HEK293 (cell line): ENCODE data around the gene WARS2.

Experiments used
- CTCF ChIA-PET: fragments of 350-600 bp; formaldehyde crosslinking; extraction: SDS; loops from one replicate; lab custom pipeline; 2021; ENCODE audit warnings: antibody characterized with exemption; lab: Yijun Ruan, JAX
- POLR2A ChIA-PET: fragments of 300-600 bp; formaldehyde crosslinking; extraction: SDS; loops from one replicate; lab custom pipeline; 2020; ENCODE audit warnings: antibody characterized with exemption, inconsistent platforms; lab: Yijun Ruan, JAX
- H3K27ac ChIP-seq: fragments of 200-500 bp; sonication (Bioruptor generic); 2 replicates; pipeline ENCODE4 v1.5.1; 2014; ENCODE audit warnings: low read depth, low read length, control low read depth, inconsistent platforms; ENCODE audit errors: extremely low read depth
- H3K36me3 ChIP-seq, 2 experiments: fragments of 200-500 bp in 1 of 2; sonication (Bioruptor generic) in 1 of 2; 1 replicate in 1 of 2; 2 replicates in 1 of 2; pipeline ENCODE4 v1.5.1; 2014 to 2017; ENCODE audit warnings: inconsistent platforms in 2 of 2, low read length in 2 of 2; ENCODE audit not compliant: control insufficient read depth in 2 of 2, insufficient read depth in 1 of 2
- H3K4me1 ChIP-seq: fragments of 200-500 bp; sonication (Bioruptor generic); 2 replicates; pipeline ENCODE4 v1.5.1; 2014; ENCODE audit warnings: mild to moderate bottlenecking, low read length, inconsistent platforms; ENCODE audit not compliant: control insufficient read depth, insufficient read depth
- H3K4me3 ChIP-seq: 2 replicates; pipeline ENCODE4 v1.5.1; 2011; ENCODE audit warnings: low read depth, mild to moderate bottlenecking, control low read depth, low read length, moderate library complexity
- H3K9me3 ChIP-seq: fragments of 200-500 bp; sonication (Bioruptor generic); 2 replicates; pipeline ENCODE4 v1.5.1; 2014; ENCODE audit warnings: low read depth, low read length, inconsistent platforms; ENCODE audit not compliant: control insufficient read depth, insufficient read depth
- KLF1 ChIP-seq: fragments of 450-650 bp; formaldehyde crosslinking; IDR thresholded peaks from 2 replicates; pipeline ENCODE4 v1.5.1; 2016; ENCODE audit warnings: missing biosample characterization, missing genetic modification characterization
- KLF17 ChIP-seq: fragments of 450-650 bp; formaldehyde crosslinking; IDR thresholded peaks from 2 replicates; pipeline ENCODE4 v1.5.1; 2016; ENCODE audit warnings: missing biosample characterization, missing genetic modification characterization
- MYNN ChIP-seq: fragments of 450-650 bp; formaldehyde crosslinking; IDR thresholded peaks from 2 replicates; pipeline ENCODE4 v1.5.1; 2016; ENCODE audit warnings: missing biosample characterization, missing genetic modification characterization, borderline replicate concordance
- PRDM4 ChIP-seq: fragments of 450-650 bp; formaldehyde crosslinking; IDR thresholded peaks from 2 replicates; pipeline ENCODE4 v1.5.1; 2017; ENCODE audit warnings: missing biosample characterization, missing genetic modification characterization
- SP7 ChIP-seq: fragments of 450-650 bp; formaldehyde crosslinking; IDR thresholded peaks from 2 replicates; pipeline ENCODE4 v1.5.1; 2016; ENCODE audit warnings: missing biosample characterization, missing genetic modification characterization
- YY2 ChIP-seq: fragments of 450-650 bp; formaldehyde crosslinking; IDR thresholded peaks from 2 replicates; pipeline ENCODE4 v1.5.1; 2016; ENCODE audit warnings: missing biosample characterization, missing genetic modification characterization
- ZBTB11 ChIP-seq: fragments of 450-650 bp; formaldehyde crosslinking; conservative IDR thresholded peaks from 2 replicates; pipeline ENCODE4 v1.5.1; 2016; ENCODE audit warnings: low read depth, missing biosample characterization, missing genetic modification characterization
- ZBTB26 ChIP-seq: fragments of 450-650 bp; formaldehyde crosslinking; optimal IDR thresholded peaks from 2 replicates; pipeline ENCODE3; 2016; ENCODE audit warnings: missing biosample characterization, mild to moderate bottlenecking, missing genetic modification characterization
- ZBTB44 ChIP-seq: fragments of 450-650 bp; IDR thresholded peaks from 2 replicates; pipeline ENCODE4 v1.5.1; 2018; ENCODE audit warnings: missing biosample characterization, mild to moderate bottlenecking, missing genetic modification characterization
- ZNF10 ChIP-seq: fragments of 450-650 bp; formaldehyde crosslinking; IDR thresholded peaks from 2 replicates; pipeline ENCODE4 v1.5.1; 2017; ENCODE audit warnings: missing biosample characterization, missing genetic modification characterization
- ZNF157 ChIP-seq: fragments of 450-650 bp; formaldehyde crosslinking; IDR thresholded peaks from 2 replicates; pipeline ENCODE4 v1.5.1; 2016; ENCODE audit warnings: missing biosample characterization, missing genetic modification characterization
- ZNF16 ChIP-seq: fragments of 450-650 bp; formaldehyde crosslinking; IDR thresholded peaks from 2 replicates; pipeline ENCODE4 v1.5.1; 2016; ENCODE audit warnings: low read depth, missing biosample characterization, missing genetic modification characterization
- ZNF223 ChIP-seq: fragments of 450-650 bp; formaldehyde crosslinking; IDR thresholded peaks from 2 replicates; pipeline ENCODE4 v1.5.1; 2016; ENCODE audit warnings: missing biosample characterization, missing genetic modification characterization
- ZNF324 ChIP-seq: fragments of 450-650 bp; formaldehyde crosslinking; IDR thresholded peaks from 2 replicates; pipeline ENCODE4 v1.5.1; 2016; ENCODE audit warnings: missing biosample characterization, missing genetic modification characterization
- ZNF501 ChIP-seq: fragments of 450-650 bp; formaldehyde crosslinking; IDR thresholded peaks from 2 replicates; pipeline ENCODE4 v1.5.1; 2016; ENCODE audit warnings: missing biosample characterization, missing genetic modification characterization
- ZNF521 ChIP-seq: fragments of 450-650 bp; formaldehyde crosslinking; IDR thresholded peaks from 2 replicates; pipeline ENCODE4 v1.5.1; 2017; ENCODE audit warnings: missing biosample characterization, mild to moderate bottlenecking, missing genetic modification characterization
- ZNF530 ChIP-seq: fragments of 450-650 bp; formaldehyde crosslinking; IDR thresholded peaks from 2 replicates; pipeline ENCODE4 v1.5.1; 2016; ENCODE audit warnings: low read depth, missing biosample characterization, missing genetic modification characterization
- ZNF561 ChIP-seq: fragments of 450-650 bp; IDR thresholded peaks from 2 replicates; pipeline ENCODE4 v1.5.1; 2018; ENCODE audit warnings: missing biosample characterization, missing genetic modification characterization, borderline replicate concordance
- ZNF629 ChIP-seq: fragments of 450-650 bp; formaldehyde crosslinking; IDR thresholded peaks from 2 replicates; pipeline ENCODE4 v1.5.1; 2017; ENCODE audit warnings: missing biosample characterization, missing genetic modification characterization

The WARS2 gene

GRCh38 chr1:119083980-119084379, 56.5 kb downstream of the WARS2 start:
- TF ChIP-seq ZNF223 (tag by site-specific recombination) = no peak
- no peak for TF ChIP-seq ZNF10 (tag by site-specific recombination)
- TF ChIP-seq YY2 (tag by site-specific recombination) = no peak
- TF ChIP-seq ZNF157 (tag by site-specific recombination) = no peak
- no peak for TF ChIP-seq KLF17 (tag by site-specific recombination)
- no peak for TF ChIP-seq ZNF324 (tag by site-specific recombination)
- TF ChIP-seq KLF1 (tag by site-specific recombination) = no peak
- no peak for TF ChIP-seq PRDM4 (tag by site-specific recombination)
- TF ChIP-seq MYNN (tag by site-specific recombination) = no peak
- no peak for TF ChIP-seq ZNF521 (tag by site-specific recombination)
- no peak for TF ChIP-seq ZBTB26 (tag by site-specific recombination)
- no peak for TF ChIP-seq ZNF561
- no peak for TF ChIP-seq ZNF501 (tag by site-specific recombination)
- no peak for TF ChIP-seq SP7 (tag by site-specific recombination)
- TF ChIP-seq ZNF16 = no peak
- no peak for TF ChIP-seq ZNF629 (tag by site-specific recombination)
- no peak for TF ChIP-seq ZBTB44 (tag by site-specific recombination)
- TF ChIP-seq ZNF530 (tag by site-specific recombination) = no peak
- no peak for TF ChIP-seq ZBTB11 (tag by site-specific recombination)
- Histone ChIP-seq H3K4me1 (no peaks in the 10 kb centered on the region), H3K4me3 (no peak overlapping the region), H3K9me3 (no peaks in the 10 kb centered on the region), H3K27ac (no peak overlapping the region), H3K36me3 (no peaks in the 10 kb centered on the region)
- ChIA-PET POLR2A (no interaction called here), CTCF (interaction anchor here (0.7 kb wide), 1 partner anchor 968 kb away, joined by 3 read pairs; no protein-coding TSS in a partner anchor)
